Neural crest cell (in vitro differentiated cells): Measurements from ENCODE around the gene TEPSIN. TPM values are rescaled to one million over a fixed set of nuclear protein-coding genes. Genes with fewer than 3 reads are reported as not detected.

Source experiments
- DNase-seq: peaks from one replicate; pipeline ENCODE4 v3.0.0; 2021; ENCODE audit warnings: low read depth, mixed read lengths, low spot score
- H3K27ac Mint-ChIP-seq: one replicate; pipeline ENCODE4 v1.8.0; 2021; ENCODE audit warnings: mild to moderate bottlenecking, mixed read lengths; ENCODE audit not compliant: unreplicated experiment
- H3K27me3 Mint-ChIP-seq: 2 replicates; pipeline ENCODE4 v1.8.0; 2021; ENCODE audit warnings: low read depth, mild to moderate bottlenecking, mixed read lengths
- H3K36me3 Mint-ChIP-seq: 2 replicates; pipeline ENCODE4 v1.8.0; 2021; ENCODE audit warnings: low read depth, mild to moderate bottlenecking, mixed read lengths
- H3K4me1 Mint-ChIP-seq: 2 replicates; pipeline ENCODE4 v1.8.0; 2021; ENCODE audit warnings: mixed read lengths
- H3K4me3 Mint-ChIP-seq: one replicate; pipeline ENCODE4 v1.8.0; 2021; ENCODE audit warnings: mild to moderate bottlenecking, mixed read lengths
- H3K9me3 Mint-ChIP-seq: 2 replicates; pipeline ENCODE4 v1.8.0; 2021; ENCODE audit warnings: mixed read lengths
- total RNA-seq: library from RNA; stranded (reverse); gene quantifications from 2 replicates; pipeline ENCODE4 v1.2.1, GENCODE V29; 2021
- TF ChIP-seq, protein P1 (sequence below): fragments of 200-600 bp; sonication (generic); conservative IDR thresholded peaks from 2 replicates; pipeline ENCODE4 v1.5.0; 2021; ENCODE audit warnings: antibody characterized with exemption, mild to moderate bottlenecking

The TEPSIN gene
- total RNA-seq, 1 donor from 2014 or later: 40.4 TPM

DNA sequence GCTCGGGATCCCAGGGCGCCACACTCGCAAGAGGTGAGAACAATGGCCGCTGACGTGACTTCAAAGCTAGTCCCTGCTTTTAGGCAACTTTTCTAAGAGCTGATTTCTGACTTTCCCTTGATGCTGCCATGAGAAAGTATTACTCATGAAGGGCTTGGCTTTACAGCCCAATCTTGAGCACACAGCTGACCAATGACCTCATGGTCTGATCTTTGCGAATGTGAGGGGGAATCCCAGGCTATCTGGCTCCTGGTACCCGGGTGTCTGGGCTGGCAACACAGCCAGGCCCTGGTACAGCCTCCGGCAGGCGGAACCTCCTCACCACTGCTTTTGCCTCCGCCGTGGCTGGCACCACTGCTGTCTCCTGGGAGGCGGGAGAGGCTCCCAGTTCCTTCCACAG is 17.8 kb upstream of the TEPSIN start:
- Mint-ChIP-seq H3K27ac (no peak overlapping the region), H3K4me3 (no peak overlapping the region)
- TF ChIP-seq, protein P1, sequence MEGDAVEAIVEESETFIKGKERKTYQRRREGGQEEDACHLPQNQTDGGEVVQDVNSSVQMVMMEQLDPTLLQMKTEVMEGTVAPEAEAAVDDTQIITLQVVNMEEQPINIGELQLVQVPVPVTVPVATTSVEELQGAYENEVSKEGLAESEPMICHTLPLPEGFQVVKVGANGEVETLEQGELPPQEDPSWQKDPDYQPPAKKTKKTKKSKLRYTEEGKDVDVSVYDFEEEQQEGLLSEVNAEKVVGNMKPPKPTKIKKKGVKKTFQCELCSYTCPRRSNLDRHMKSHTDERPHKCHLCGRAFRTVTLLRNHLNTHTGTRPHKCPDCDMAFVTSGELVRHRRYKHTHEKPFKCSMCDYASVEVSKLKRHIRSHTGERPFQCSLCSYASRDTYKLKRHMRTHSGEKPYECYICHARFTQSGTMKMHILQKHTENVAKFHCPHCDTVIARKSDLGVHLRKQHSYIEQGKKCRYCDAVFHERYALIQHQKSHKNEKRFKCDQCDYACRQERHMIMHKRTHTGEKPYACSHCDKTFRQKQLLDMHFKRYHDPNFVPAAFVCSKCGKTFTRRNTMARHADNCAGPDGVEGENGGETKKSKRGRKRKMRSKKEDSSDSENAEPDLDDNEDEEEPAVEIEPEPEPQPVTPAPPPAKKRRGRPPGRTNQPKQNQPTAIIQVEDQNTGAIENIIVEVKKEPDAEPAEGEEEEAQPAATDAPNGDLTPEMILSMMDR: no peak

DNA sequence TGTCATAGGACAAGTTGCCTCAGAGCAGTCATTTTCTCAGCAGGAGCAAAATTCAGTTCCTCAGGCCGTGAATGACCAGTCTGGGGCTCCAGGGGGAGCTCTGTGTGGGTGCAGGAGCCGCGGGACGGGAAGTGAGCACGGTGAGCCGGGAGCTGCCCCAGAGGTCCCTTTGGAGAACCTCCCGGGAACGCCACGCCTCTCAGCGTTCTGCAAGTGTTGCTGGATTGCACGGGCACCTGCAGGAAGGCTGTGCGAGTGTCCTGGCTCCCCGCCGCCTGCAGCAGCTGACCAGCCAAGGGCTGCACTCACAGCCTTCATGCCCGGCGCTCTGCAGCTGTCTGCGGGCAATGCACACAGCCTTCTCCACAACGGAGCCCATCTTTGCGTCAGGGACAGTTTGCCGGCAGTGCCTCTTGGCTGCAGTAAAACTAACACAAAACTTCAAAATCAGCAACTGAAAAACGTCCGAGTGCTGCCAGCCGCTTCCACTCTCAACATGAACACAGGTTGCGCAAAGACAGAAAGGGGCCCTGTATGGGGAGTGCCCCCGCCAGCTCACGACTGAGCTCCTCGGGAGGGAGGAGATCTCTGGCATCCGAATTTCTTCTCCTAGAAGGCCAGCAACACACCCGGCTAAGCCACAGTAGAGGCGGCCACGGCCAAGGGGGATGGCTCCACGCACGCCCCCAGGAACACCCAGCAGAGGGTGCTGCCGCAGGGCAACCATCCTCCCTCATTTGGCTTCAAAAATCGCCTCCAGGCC is 16.3 kb upstream of the TEPSIN start:
- H3K27ac Mint-ChIP-seq: no peak overlapping the region
- peaks cover 29% of the 10 kb centered on the region for H3K4me1 Mint-ChIP-seq
- TF ChIP-seq, protein P1: peak; percentile 53
- H3K27me3 Mint-ChIP-seq: peaks cover 4% of the 10 kb centered on the region
- H3K36me3 Mint-ChIP-seq: peaks cover 5% of the 10 kb centered on the region
- peak overlapping the region; percentile 71 for H3K4me3 Mint-ChIP-seq
- H3K9me3 Mint-ChIP-seq: no peaks in the 10 kb centered on the region
- DNase-seq: peak; percentile 63

More for the DNA sequence above, 17.8 kb upstream of the TEPSIN start:
- no peak for DNase-seq
- Mint-ChIP-seq H3K4me1 (peaks cover 29% of the 10 kb centered on the region), H3K9me3 (no peaks in the 10 kb centered on the region), H3K36me3 (peaks cover 5% of the 10 kb centered on the region), H3K27me3 (peaks cover 4% of the 10 kb centered on the region)

DNA sequence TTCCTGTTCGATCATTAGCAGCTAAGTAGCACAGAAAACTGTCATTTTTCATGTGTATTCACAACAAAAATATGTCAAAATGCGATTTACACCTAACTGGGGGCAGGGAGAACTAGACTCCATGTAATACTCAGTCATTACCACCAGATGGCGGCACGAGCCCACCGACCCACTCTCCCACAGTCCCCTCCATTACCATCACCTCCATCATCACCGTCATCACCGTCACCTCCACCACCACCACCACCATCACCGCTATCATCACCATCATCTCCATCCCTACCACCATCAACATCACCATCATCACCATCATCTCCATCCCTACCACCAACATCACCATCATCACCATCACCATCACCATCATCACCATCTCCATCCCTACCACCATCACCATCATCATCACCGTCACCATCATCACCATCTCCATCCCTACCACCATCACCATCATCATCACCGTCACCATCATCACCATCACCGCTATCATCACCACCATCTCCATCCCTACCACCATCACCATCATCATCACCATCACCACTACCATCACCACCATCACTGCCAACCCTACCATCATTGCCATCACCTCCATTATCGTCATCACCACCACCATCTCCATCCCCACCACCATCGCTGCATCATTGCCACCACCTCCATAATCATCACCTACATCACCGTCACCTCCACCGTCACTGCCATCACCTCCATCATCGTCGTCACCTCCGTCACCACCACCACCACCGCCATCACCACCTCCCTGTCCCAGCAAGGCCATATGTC is 14.7 kb upstream of the TEPSIN start:
- H3K27ac Mint-ChIP-seq: peak overlapping the region; percentile 52
- peaks cover 5% of the 10 kb centered on the region for H3K36me3 Mint-ChIP-seq
- TF ChIP-seq, protein P1: peak; percentile 83
- no peaks in the 10 kb centered on the region for H3K9me3 Mint-ChIP-seq
- H3K27me3 Mint-ChIP-seq: peaks cover 4% of the 10 kb centered on the region
- peak; percentile 68 for DNase-seq
- peak overlapping the region; percentile 54 for H3K4me3 Mint-ChIP-seq
- peaks cover 29% of the 10 kb centered on the region for H3K4me1 Mint-ChIP-seq

DNA sequence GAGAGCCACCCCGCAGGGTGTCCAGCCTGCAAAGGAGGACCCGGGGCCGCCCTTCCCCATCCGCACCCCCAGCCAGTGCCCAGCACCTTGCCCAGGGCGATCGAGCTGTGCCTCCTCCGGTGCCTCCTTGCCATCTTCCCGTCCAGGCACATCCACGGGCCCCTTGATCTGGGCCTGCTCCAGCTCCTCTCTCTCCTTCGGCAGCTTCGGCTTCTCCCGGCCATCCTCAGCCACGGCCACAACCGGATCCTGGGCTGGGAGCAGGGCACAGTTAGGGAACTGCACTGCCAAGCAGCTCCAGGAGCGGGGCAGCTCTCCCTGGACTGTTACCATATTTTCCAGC is 14.1 kb upstream of the TEPSIN start:
- no peak for DNase-seq
- peaks cover 4% of the 10 kb centered on the region for H3K27me3 Mint-ChIP-seq
- H3K36me3 Mint-ChIP-seq: peaks cover 5% of the 10 kb centered on the region
- H3K4me1 Mint-ChIP-seq: peaks cover 29% of the 10 kb centered on the region
- H3K27ac Mint-ChIP-seq: peak overlapping the region; percentile 52
- H3K4me3 Mint-ChIP-seq: peak overlapping the region; percentile 54
- TF ChIP-seq, protein P1: no peak
- H3K9me3 Mint-ChIP-seq: no peaks in the 10 kb centered on the region

DNA sequence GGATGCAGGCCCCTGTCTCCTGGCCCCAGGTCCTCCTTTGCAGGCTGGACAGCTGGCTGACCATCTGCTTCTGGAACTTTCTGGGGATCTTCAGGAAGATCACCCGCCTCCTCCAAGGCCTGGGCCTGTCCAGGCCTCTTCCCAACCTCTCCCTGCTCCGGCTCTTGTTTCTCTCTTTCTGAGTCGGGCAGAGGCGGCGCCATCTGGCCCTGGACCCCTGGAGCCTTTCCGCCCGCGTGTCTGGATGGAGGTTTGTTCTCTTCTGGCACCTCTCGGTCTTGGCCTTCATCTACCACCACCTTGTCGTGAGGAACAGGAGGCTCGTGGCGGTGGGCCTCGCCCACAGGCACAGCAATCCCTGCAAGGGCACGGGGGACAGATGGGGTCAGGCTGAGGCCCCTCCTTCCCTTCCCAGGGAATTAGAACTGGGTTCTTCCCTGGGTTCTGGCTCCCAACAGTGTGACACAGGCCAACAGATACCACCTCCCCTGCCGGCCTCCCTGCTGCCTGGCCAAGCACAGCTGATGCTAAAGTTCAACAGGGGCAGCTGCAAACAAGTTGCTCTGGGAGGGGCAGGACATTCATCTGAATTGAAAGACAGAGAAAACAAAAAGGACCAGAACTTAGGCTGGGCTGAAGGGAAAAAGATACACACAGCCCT is 13.6 kb upstream of the TEPSIN start:
- TF ChIP-seq, protein P1: no peak
- Mint-ChIP-seq H3K4me1 (peaks cover 29% of the 10 kb centered on the region), H3K9me3 (no peaks in the 10 kb centered on the region), H3K4me3 (peak overlapping the region; percentile 38), H3K36me3 (peaks cover 5% of the 10 kb centered on the region), H3K27me3 (peaks cover 4% of the 10 kb centered on the region), H3K27ac (no peak overlapping the region)
- DNase-seq: no peak
